ENCODE measurements around the gene RABL6.
A peak's percentile ranks its signal among the peaks of the same experiment; 100 is the strongest.
"Not testable (repeated sequence)": the region's sequence is repeated elsewhere in the genome, so short reads cannot be mapped to it uniquely, and the experiment has no call there.

Gene RABL6

GRCh38 chr9:136765041-136765440 lies 42.7 kb upstream of the RABL6 start:
- H3K9me3 ChIP-seq (ENCODE audit: control insufficient read depth, insufficient read depth, low read depth, low read length): no peaks in the 10 kb centered on the region
- peaks cover 31% of the 10 kb centered on the region for H3K4me1 ChIP-seq (ENCODE audit: control insufficient read depth, insufficient read depth, low read length)
- no peak overlapping the region for H3K9ac ChIP-seq (ENCODE audit: low read length)
- no peak overlapping the region for H3K4me3 ChIP-seq (ENCODE audit: low read depth, low read length)
- no peaks in the 10 kb centered on the region; the same call in 1 of the 2 replicates for H3K27me3 ChIP-seq (ENCODE audit: control insufficient read depth, insufficient read depth, low read length)
- no peaks in the 10 kb centered on the region for H3K36me3 ChIP-seq (ENCODE audit: control insufficient read depth, insufficient read depth, low read length)
- H3K27ac ChIP-seq (ENCODE audit: low read depth, low read length): no peak overlapping the region

- not testable (repeated sequence) for H3K27me3 ChIP-seq (ENCODE audit: control insufficient read depth, insufficient read depth, low read length); H3K4me3 ChIP-seq (ENCODE audit: low read depth, low read length); H3K27ac ChIP-seq (ENCODE audit: low read depth, low read length); H3K9me3 ChIP-seq (ENCODE audit: control insufficient read depth, insufficient read depth, low read depth, low read length); H3K9ac ChIP-seq (ENCODE audit: low read length); H3K36me3 ChIP-seq (ENCODE audit: control insufficient read depth, insufficient read depth, low read length)
- H3K4me1 ChIP-seq (ENCODE audit: control insufficient read depth, insufficient read depth, low read length): peaks cover 26% of the 10 kb centered on the region
Observed at GRCh38 chr9:136765745-136766409, 41.9 kb upstream of the RABL6 start.

- not testable (repeated sequence) for H3K27ac ChIP-seq (ENCODE audit: low read depth, low read length); H3K4me3 ChIP-seq (ENCODE audit: low read depth, low read length); H3K36me3 ChIP-seq (ENCODE audit: control insufficient read depth, insufficient read depth, low read length); H3K9me3 ChIP-seq (ENCODE audit: control insufficient read depth, insufficient read depth, low read depth, low read length); H3K27me3 ChIP-seq (ENCODE audit: control insufficient read depth, insufficient read depth, low read length); H3K9ac ChIP-seq (ENCODE audit: low read length)
- H3K4me1 ChIP-seq (ENCODE audit: control insufficient read depth, insufficient read depth, low read length): peaks cover 22% of the 10 kb centered on the region
Observed at GRCh38 chr9:136766410-136767120, 41.2 kb upstream of the RABL6 start.

- Histone ChIP-seq H3K9ac (ENCODE audit: low read length) (no peak overlapping the region), H3K4me1 (ENCODE audit: control insufficient read depth, insufficient read depth, low read length) (no peaks in the 10 kb centered on the region; the same call in 1 of the 2 replicates), H3K27me3 (ENCODE audit: control insufficient read depth, insufficient read depth, low read length) (no peaks in the 10 kb centered on the region; the same call in 1 of the 2 replicates), H3K27ac (ENCODE audit: low read depth, low read length) (no peak overlapping the region), H3K9me3 (ENCODE audit: control insufficient read depth, insufficient read depth, low read depth, low read length) (peaks cover 16% of the 10 kb centered on the region), H3K4me3 (ENCODE audit: low read depth, low read length) (peak overlapping the region; percentile 58), H3K36me3 (ENCODE audit: control insufficient read depth, insufficient read depth, low read length) (no peaks in the 10 kb centered on the region)
Observed at GRCh38 chr9:136769710-136770191, 38.0 kb upstream of the RABL6 start.

GRCh38 chr9:136771907-136772415 lies 35.8 kb upstream of the RABL6 start:
- Histone ChIP-seq H3K27ac (ENCODE audit: low read depth, low read length) (no peak overlapping the region), H3K9ac (ENCODE audit: low read length) (no peak overlapping the region), H3K9me3 (ENCODE audit: control insufficient read depth, insufficient read depth, low read depth, low read length) (peaks cover 16% of the 10 kb centered on the region), H3K36me3 (ENCODE audit: control insufficient read depth, insufficient read depth, low read length) (no peaks in the 10 kb centered on the region), H3K4me3 (ENCODE audit: low read depth, low read length) (no peak overlapping the region), H3K27me3 (ENCODE audit: control insufficient read depth, insufficient read depth, low read length) (peaks cover 1% of the 10 kb centered on the region; the same call in 1 of the 2 replicates), H3K4me1 (ENCODE audit: control insufficient read depth, insufficient read depth, low read length) (no peaks in the 10 kb centered on the region)

- Histone ChIP-seq H3K27me3 (ENCODE audit: control insufficient read depth, insufficient read depth, low read length) (peaks cover 13% of the 10 kb centered on the region; the same call in 1 of the 2 replicates), H3K4me3 (ENCODE audit: low read depth, low read length) (no peak overlapping the region), H3K36me3 (ENCODE audit: control insufficient read depth, insufficient read depth, low read length) (no peaks in the 10 kb centered on the region), H3K9ac (ENCODE audit: low read length) (no peak overlapping the region), H3K27ac (ENCODE audit: low read depth, low read length) (no peak overlapping the region), H3K9me3 (ENCODE audit: control insufficient read depth, insufficient read depth, low read depth, low read length) (peaks cover 16% of the 10 kb centered on the region), H3K4me1 (ENCODE audit: control insufficient read depth, insufficient read depth, low read length) (no peaks in the 10 kb centered on the region)
Observed at GRCh38 chr9:136773386-136774044, 34.2 kb upstream of the RABL6 start.

- no peak overlapping the region for H3K27ac ChIP-seq (ENCODE audit: low read depth, low read length)
- H3K27me3 ChIP-seq (ENCODE audit: control insufficient read depth, insufficient read depth, low read length): peaks cover 17% of the 10 kb centered on the region; the same call in 1 of the 2 replicates
- H3K9me3 ChIP-seq (ENCODE audit: control insufficient read depth, insufficient read depth, low read depth, low read length): peaks cover 16% of the 10 kb centered on the region
- H3K4me1 ChIP-seq (ENCODE audit: control insufficient read depth, insufficient read depth, low read length): no peaks in the 10 kb centered on the region
- no peaks in the 10 kb centered on the region for H3K36me3 ChIP-seq (ENCODE audit: control insufficient read depth, insufficient read depth, low read length)
- no peak overlapping the region for H3K9ac ChIP-seq (ENCODE audit: low read length)
- H3K4me3 ChIP-seq (ENCODE audit: low read depth, low read length): no peak overlapping the region
Observed at GRCh38 chr9:136774416-136775045, 33.2 kb upstream of the RABL6 start.

GRCh38 chr9:136775191-136775590 lies 32.6 kb upstream of the RABL6 start:
- no peaks in the 10 kb centered on the region for H3K4me1 ChIP-seq (ENCODE audit: control insufficient read depth, insufficient read depth, low read length)
- peaks cover 16% of the 10 kb centered on the region for H3K9me3 ChIP-seq (ENCODE audit: control insufficient read depth, insufficient read depth, low read depth, low read length)
- no peak overlapping the region for H3K27ac ChIP-seq (ENCODE audit: low read depth, low read length)
- no peak overlapping the region for H3K4me3 ChIP-seq (ENCODE audit: low read depth, low read length)
- H3K27me3 ChIP-seq (ENCODE audit: control insufficient read depth, insufficient read depth, low read length): peaks cover 17% of the 10 kb centered on the region; the same call in 1 of the 2 replicates
- no peak overlapping the region for H3K9ac ChIP-seq (ENCODE audit: low read length)
- H3K36me3 ChIP-seq (ENCODE audit: control insufficient read depth, insufficient read depth, low read length): no peaks in the 10 kb centered on the region

- peaks cover 17% of the 10 kb centered on the region; the same call in 1 of the 2 replicates for H3K27me3 ChIP-seq (ENCODE audit: control insufficient read depth, insufficient read depth, low read length)
- H3K4me3 ChIP-seq (ENCODE audit: low read depth, low read length): no peak overlapping the region
- peaks cover 16% of the 10 kb centered on the region for H3K9me3 ChIP-seq (ENCODE audit: control insufficient read depth, insufficient read depth, low read depth, low read length)
- H3K36me3 ChIP-seq (ENCODE audit: control insufficient read depth, insufficient read depth, low read length): no peaks in the 10 kb centered on the region
- H3K4me1 ChIP-seq (ENCODE audit: control insufficient read depth, insufficient read depth, low read length): no peaks in the 10 kb centered on the region; the same call in 1 of the 2 replicates
- H3K27ac ChIP-seq (ENCODE audit: low read depth, low read length): no peak overlapping the region
- H3K9ac ChIP-seq (ENCODE audit: low read length): no peak overlapping the region
Observed at GRCh38 chr9:136776947-136777346, 30.8 kb upstream of the RABL6 start.

- no peaks in the 10 kb centered on the region; the same call in 1 of the 2 replicates for H3K4me1 ChIP-seq (ENCODE audit: control insufficient read depth, insufficient read depth, low read length)
- peaks cover 16% of the 10 kb centered on the region for H3K9me3 ChIP-seq (ENCODE audit: control insufficient read depth, insufficient read depth, low read depth, low read length)
Observed at GRCh38 chr9:136777359-136777758, 30.4 kb upstream of the RABL6 start.

More at GRCh38 chr9:136777359-136777758, 30.4 kb upstream of the RABL6 start:
- Histone ChIP-seq H3K9ac (ENCODE audit: low read length) (no peak overlapping the region), H3K36me3 (ENCODE audit: control insufficient read depth, insufficient read depth, low read length) (no peaks in the 10 kb centered on the region), H3K27me3 (ENCODE audit: control insufficient read depth, insufficient read depth, low read length) (peaks cover 17% of the 10 kb centered on the region; the same call in 1 of the 2 replicates), H3K27ac (ENCODE audit: low read depth, low read length) (no peak overlapping the region), H3K4me3 (ENCODE audit: low read depth, low read length) (no peak overlapping the region)
